ENCODE data around the gene PAIP1. TPM values are rescaled to one million over a fixed set of nuclear protein-coding genes. Genes with fewer than 3 reads are reported as not detected.
"Not testable (repeated sequence)": the region's sequence is repeated elsewhere in the genome, so short reads cannot be mapped to it uniquely, and the experiment has no call there.

PAIP1 gene, protein sequence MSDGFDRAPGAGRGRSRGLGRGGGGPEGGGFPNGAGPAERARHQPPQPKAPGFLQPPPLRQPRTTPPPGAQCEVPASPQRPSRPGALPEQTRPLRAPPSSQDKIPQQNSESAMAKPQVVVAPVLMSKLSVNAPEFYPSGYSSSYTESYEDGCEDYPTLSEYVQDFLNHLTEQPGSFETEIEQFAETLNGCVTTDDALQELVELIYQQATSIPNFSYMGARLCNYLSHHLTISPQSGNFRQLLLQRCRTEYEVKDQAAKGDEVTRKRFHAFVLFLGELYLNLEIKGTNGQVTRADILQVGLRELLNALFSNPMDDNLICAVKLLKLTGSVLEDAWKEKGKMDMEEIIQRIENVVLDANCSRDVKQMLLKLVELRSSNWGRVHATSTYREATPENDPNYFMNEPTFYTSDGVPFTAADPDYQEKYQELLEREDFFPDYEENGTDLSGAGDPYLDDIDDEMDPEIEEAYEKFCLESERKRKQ
- 160 and 162 TPM in 2 replicates for total RNA-seq (2014; rRNA removed; shearing (Covaris generic))

DNA sequence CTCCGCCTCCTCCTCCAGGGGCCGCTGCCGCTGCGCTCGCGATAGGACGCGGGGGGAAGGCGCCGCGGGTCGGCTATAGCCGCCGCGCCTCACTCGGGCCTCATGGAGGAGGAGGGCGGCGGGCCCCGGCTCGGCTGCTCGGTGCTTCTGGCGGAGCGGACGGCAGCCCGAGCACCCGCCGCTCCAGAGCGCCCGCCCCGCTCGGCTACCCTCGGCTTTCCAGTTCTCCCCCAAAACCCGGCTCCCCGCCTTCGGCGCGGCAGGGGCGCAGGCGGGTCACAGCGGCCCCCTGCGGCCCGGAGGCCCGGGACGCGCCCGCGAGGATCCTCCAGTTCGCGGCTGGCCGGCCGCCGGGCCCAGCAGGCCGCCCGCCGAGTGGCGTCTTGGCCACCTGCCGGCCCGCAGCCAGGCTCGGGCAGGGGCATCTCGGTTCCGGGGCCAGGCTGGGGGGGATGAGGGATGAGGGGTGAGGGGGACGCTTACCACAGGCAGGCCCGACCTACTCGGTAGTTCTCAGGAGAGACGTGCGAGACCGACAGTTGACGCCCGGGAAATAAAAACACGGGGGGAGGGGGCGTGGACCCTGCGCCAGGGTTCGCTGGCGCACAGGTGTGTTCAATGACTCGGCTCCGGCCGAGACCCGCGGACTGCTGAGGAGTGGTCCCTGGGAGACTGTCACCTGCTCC lies at the start of gene PAIP1:
Gene PAIP1, minus strand, starts transcription at position 221 of the 686 bp plus-strand sequence. CDS start 231 bp downstream, outside the sequence.
- Histone ChIP-seq H3K27ac (peak within 1 kb of the TSS; percentile 86), H3K4me1 (peaks cover 12% of the 10 kb centered on the region), H3K4me3 (peak within 1 kb of the TSS; percentile 96), H3K27me3 (no peaks in the 10 kb centered on the region), H3K36me3 (peaks cover 34% of the 10 kb centered on the region), H3K9me3 (replicated peaks) (no peaks in the 10 kb centered on the region)
- DNase-seq: peak; percentile 83 to 85

DNA sequence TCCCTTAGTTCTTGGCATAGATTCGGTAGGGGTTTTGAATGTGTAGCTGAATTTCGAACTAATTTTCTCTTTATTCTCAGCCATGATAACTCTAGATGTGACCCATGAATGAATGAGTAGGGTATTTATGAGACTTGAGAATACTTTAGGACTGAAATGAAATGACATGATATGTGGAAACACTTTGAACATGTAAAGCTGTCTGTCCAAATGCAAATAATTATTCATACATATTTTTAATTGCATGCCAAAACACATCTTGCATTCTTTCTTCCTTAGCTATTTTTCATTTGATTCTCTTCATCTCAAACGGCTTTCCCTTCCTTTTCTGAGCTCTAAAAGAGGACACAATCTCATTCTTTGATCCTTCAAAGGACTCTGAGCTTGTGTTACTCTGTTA lies 49.5 kb upstream of the PAIP1 start:
- no peaks in the 10 kb centered on the region for H3K4me1 ChIP-seq
- H3K27ac ChIP-seq: no peak overlapping the region
- H3K9me3 ChIP-seq (replicated peaks): no peaks in the 10 kb centered on the region
- no peak for DNase-seq
- no peak overlapping the region for H3K4me3 ChIP-seq
- no peaks in the 10 kb centered on the region for H3K27me3 ChIP-seq
- peaks cover 19% of the 10 kb centered on the region for H3K36me3 ChIP-seq

DNA sequence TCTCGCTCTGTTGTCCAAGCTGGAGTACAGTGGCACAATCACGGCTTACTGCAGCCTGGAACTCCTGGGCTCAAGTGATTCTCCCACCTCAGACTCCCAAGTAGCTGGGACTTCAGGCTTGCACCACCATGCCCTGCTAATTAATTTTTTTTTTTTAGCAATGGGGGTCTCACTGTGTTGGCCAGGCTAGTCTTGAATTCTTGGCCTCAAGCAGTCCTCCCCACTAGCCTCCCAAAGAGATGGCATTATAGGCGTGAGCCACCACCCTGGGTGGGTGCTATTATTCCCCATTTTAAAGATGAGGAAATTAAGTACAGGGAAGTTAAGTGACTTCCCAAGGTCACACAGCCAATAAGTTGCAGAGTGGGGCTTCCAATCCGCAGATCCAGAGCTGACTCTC lies 47.8 kb upstream of the PAIP1 start:
- H3K4me3 ChIP-seq: no peak overlapping the region
- H3K27me3 ChIP-seq: no peaks in the 10 kb centered on the region
- peaks cover 11% of the 10 kb centered on the region for H3K4me1 ChIP-seq
- no peak overlapping the region for H3K27ac ChIP-seq
- DNase-seq: no peak
- H3K36me3 ChIP-seq: peaks cover 7% of the 10 kb centered on the region
- H3K9me3 ChIP-seq (replicated peaks): no peaks in the 10 kb centered on the region

DNA sequence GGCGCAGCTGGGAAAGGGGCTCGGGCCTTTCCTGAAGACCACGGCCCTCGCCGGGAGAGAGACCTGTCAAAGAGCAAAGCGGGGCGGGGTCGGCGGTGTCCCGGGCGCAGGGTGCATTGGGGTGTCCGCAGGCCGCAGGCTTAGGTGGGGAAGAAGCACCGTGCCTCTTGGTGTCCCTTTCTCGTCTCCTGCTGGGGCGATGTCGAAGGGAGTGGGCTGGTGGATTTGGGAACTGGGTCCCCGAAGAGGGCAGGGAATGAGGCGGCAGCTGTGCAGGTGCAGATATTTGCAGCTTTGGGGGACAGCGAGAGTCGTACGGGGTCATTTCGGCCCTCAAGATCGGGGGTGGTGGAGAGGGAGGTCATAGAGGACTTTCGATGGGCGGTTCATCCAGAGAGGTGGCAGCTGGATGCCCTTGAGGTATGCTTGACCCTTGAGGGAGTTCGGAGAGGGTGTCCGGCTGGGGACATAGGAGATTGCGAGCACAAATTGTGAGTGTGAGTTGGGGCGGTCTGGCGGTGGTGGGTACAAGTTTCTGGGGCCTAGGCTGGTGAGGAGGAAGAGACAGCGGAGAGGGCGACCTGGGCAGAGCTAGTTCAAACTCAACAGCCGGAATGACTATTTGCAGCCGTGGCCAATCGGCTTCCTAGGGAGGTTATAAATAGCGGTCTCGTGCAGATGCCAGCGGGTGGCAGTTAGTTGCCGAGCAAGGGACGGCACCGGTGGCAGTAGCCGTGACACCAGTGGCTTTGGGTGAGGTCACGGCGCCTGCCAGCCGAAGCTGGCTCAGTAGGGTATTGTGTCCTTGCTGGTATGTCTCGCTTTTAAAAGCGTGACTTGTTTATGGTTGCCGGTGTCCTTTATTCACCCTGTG lies 46.7 kb upstream of the PAIP1 start:
- no peaks in the 10 kb centered on the region; the same call in none of the 2 replicates for H3K36me3 ChIP-seq
- H3K4me3 ChIP-seq: peak overlapping the region; percentile 90
- no peaks in the 10 kb centered on the region for H3K27me3 ChIP-seq
- peak; percentile 51 to 66 for DNase-seq
- H3K27ac ChIP-seq: peak overlapping the region; percentile 98
- peaks cover 15% of the 10 kb centered on the region for H3K4me1 ChIP-seq
- H3K9me3 ChIP-seq (replicated peaks): no peaks in the 10 kb centered on the region

DNA sequence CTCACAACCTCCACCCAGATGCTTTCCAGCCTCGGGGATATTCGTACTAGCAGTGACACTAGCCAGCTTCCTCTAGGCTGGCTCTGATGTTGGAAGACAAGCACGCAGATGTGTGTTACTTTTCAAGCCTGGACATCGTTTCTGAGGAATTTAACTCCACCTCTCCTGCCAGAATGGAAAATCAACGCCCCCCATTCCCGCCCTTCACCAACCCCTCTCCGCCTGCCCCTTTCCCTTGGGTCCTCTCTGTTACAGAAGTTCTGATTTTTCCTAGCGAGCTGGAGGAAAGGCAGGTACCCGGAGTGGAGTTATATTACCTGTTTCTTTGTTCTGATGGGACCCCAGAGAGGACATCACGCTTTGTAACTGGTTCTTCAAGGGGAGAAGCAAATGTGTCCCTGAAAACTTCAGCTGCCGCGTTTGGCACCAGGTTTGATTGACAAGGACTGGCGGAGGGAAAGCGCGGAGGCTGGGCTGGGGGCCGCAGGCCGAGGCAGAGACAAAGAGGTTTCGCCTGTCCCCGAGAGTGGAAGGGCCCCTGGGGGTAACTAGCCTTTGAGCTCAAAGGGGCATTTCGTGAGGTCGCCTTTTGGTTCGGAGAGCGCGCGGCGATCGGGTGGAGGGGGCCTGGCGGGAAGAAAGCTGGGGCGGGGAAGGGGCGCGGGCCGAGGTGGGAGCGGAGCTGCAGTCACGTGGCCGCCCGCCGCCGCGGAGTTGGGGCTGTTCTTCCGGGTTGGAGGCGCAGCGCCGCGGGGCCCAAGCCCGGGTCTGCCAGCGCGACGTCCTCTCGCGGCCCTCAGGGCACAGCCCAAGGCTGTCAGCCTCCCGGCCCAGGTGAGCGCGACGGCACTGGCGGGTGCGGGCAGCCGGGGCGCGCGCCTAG lies 45.8 kb upstream of the PAIP1 start, which contains the start of gene NNT:
Gene NNT, plus strand, starts transcription at position 720 of the 883 bp plus-strand sequence. CDS start 6,016 bp downstream, outside the sequence.
- DNase-seq: peak; percentile 86 to 88
- peak within 1 kb of the TSS; percentile 98 for H3K27ac ChIP-seq
- no peaks in the 10 kb centered on the region for H3K27me3 ChIP-seq
- peaks cover 2% of the 10 kb centered on the region for H3K36me3 ChIP-seq
- H3K9me3 ChIP-seq (replicated peaks): no peaks in the 10 kb centered on the region
- H3K4me1 ChIP-seq: peaks cover 15% of the 10 kb centered on the region
- H3K4me3 ChIP-seq: peak within 1 kb of the TSS; percentile 90

DNA sequence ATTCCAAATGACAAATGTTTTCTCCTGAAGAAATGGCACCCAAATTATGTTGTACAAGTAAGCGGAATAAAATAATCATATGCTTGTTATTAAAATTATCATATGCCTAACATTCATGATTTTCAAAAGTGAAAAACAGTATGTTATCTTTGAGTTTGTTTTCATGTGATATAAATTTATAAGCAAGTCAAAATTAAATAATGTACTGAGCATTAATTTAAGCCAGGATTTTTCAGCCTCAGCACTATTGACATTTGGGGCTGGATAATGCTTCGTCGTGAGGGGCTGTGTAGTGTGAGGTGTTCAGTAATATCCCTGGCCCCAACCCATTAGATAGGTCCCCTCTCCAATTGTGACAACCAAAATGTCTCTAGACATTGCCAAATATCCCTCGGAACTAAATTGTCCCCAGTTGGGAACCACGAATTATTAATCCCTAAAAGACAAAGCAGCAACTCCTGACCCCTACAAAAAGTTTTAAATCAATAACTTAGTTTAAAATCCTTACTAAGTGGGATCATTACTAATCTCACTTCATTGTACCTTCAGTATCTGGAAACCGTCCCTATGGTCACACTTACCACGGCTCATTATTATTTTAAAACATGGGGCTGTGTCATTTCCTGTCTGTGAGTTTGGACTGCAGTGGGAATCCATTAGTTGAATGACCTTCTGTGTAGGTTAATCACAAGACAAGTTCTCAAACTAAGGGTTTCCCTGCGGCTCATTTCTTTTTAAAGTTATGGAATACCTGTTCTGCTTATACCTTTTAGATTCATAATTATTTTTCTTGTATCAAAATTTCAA lies 44.8 kb upstream of the PAIP1 start:
- peak overlapping the region; percentile 98 for H3K27ac ChIP-seq
- peak overlapping the region; percentile 90 for H3K4me3 ChIP-seq

DNA sequence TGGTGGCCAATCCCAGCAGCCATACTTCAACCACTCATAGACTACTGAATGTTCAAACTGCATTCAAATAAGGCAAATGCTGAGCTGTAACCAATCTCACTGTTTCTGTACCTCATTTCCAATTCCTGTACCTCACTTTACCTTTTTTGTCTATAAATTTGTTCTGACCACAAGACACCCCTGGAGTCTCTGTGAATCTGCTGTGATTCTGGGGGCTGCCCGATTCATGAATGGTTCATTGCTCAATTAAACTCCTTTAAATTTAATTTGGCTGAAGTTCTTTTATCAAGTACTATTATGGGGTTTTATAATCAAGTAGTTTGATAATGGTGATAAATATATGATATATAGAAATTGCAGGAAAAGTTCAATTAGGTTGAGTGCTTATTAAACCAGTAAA lies 42.0 kb upstream of the PAIP1 start:
- not testable (repeated sequence) for H3K9me3 ChIP-seq (replicated peaks); H3K36me3 ChIP-seq; H3K27me3 ChIP-seq; H3K4me3 ChIP-seq; H3K27ac ChIP-seq; DNase-seq
- H3K4me1 ChIP-seq: peaks cover 15% of the 10 kb centered on the region

More for the DNA sequence above, 44.8 kb upstream of the PAIP1 start:
- H3K9me3 ChIP-seq (replicated peaks): no peaks in the 10 kb centered on the region
- peaks cover 15% of the 10 kb centered on the region for H3K4me1 ChIP-seq
- peak; percentile 35 to 75 for DNase-seq
- peaks cover 4% of the 10 kb centered on the region for H3K36me3 ChIP-seq
- no peaks in the 10 kb centered on the region for H3K27me3 ChIP-seq

DNA sequence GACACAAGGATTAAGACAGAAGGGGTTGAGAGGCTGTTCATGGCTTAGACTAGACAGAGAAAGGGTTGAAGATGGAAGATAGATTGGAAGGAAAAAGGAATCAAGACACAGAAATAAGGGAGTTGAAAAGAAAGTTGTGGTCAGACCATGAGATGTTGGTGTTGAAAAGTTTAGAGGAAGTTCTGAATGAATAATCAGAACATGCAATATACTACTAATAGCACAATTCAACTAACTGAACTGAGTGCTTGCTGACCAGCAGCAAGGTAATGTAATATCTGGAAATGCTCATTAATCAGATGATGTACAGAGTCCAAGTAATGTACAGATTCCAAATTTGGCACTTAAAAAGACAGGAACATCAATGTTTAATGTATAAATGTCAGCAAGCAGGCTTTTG lies 35.5 kb upstream of the PAIP1 start:
- H3K27me3 ChIP-seq: no peaks in the 10 kb centered on the region
- H3K9me3 ChIP-seq (replicated peaks): no peaks in the 10 kb centered on the region
- peaks cover 9% of the 10 kb centered on the region for H3K36me3 ChIP-seq
- no peak for DNase-seq
- no peak overlapping the region for H3K4me3 ChIP-seq
- no peak overlapping the region for H3K27ac ChIP-seq
- H3K4me1 ChIP-seq: no peaks in the 10 kb centered on the region

DNA sequence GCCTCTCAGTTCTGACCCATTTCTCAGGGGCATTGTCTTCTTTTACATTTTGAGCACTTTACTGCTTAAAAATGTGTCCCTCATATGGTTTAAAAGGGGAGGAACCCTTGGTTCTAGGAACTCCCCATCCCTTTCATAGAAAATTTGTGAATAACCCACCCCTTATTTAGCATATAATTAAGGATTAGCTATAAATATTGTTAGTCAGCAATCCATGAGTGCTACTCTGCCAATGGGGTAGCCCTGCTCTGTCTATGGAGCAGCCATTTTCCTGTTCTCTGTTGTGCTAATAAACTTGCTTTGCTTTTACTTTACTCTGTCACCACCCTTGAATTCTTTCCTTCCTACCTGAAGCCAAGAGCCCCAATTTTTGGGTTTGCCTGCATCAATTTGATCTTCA lies 33.8 kb upstream of the PAIP1 start:
- Histone ChIP-seq H3K27ac (no peak overlapping the region), H3K27me3 (no peaks in the 10 kb centered on the region), H3K4me1 (no peaks in the 10 kb centered on the region), H3K4me3 (no peak overlapping the region), H3K9me3 (replicated peaks) (no peaks in the 10 kb centered on the region), H3K36me3 (peaks cover 8% of the 10 kb centered on the region)
- DNase-seq: no peak

DNA sequence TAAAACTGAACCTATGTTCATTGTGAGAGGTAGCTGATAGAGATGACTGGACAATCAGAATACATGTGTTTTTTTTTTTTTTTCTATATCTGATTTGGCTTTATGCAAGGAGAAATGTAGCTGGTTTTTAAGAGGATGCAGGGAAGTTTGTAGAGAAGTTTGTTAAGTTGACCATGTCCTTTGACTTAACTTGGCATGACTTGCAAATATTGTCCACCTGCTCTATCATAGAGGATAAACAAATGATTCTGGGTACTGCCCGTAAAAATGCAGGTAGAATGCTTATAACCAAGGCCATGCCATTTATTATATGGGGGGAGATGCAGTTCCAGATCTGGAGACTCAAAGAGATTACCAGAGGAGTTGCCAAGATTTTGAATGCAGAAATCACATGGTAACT lies 32.4 kb upstream of the PAIP1 start:
- Histone ChIP-seq H3K4me1 (no peaks in the 10 kb centered on the region), H3K27me3 (no peaks in the 10 kb centered on the region), H3K9me3 (replicated peaks) (no peaks in the 10 kb centered on the region), H3K36me3 (peaks cover 13% of the 10 kb centered on the region), H3K27ac (no peak overlapping the region), H3K4me3 (no peak overlapping the region)
- DNase-seq: no peak

DNA sequence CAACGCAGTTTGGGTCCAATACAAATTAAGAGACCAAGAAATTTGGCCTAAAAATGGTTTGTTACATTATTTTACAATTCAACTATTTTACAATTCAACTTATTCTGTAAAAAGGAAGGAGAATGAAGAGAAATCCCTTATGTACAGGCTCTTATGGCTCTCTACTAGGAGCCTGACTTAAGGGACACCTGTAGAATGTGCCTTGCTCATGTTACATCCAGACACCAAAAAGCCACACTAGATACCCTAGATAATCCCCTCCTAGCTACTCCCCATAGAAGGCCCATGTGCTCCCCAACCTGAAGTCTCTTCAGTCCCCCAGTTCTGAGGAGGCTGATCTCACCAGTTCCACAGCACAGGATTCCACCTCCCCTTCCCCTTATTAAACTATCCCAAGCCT lies 32.0 kb upstream of the PAIP1 start:
- no peaks in the 10 kb centered on the region for H3K4me1 ChIP-seq
- no peak for DNase-seq
- H3K9me3 ChIP-seq (replicated peaks): no peaks in the 10 kb centered on the region

DNA sequence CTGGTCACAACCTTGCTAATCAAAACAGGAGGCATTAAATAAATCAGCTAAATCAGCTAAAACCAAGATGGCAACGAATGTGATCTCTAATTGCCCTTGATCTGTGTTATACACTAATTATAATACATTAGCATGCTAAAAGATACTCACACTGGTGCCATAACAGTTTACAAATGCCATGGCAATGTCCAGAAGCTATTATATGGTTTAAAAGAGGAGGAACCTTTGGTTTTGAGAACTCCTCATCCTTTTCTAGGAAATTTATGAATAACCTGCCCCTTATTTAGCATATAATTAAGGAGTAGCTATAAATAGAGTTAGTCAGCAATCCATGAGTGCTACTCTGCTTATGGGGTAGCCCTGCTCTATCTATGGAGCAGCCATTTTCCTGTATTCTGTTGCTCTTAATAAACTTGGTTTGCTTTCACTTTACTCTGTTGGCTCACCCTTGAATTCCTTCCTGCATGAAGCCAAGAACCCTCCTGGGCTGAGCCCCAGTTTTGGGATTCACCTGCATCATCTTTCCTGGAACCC lies 27.4 kb upstream of the PAIP1 start:
- Histone ChIP-seq H3K36me3 (peaks cover 13% of the 10 kb centered on the region; the same call in 1 of the 2 replicates), H3K9me3 (replicated peaks) (no peaks in the 10 kb centered on the region)

More for the DNA sequence above, 32.0 kb upstream of the PAIP1 start:
- H3K27ac ChIP-seq: no peak overlapping the region
- no peak overlapping the region for H3K4me3 ChIP-seq
- H3K36me3 ChIP-seq: peaks cover 15% of the 10 kb centered on the region
- H3K27me3 ChIP-seq: no peaks in the 10 kb centered on the region

DNA sequence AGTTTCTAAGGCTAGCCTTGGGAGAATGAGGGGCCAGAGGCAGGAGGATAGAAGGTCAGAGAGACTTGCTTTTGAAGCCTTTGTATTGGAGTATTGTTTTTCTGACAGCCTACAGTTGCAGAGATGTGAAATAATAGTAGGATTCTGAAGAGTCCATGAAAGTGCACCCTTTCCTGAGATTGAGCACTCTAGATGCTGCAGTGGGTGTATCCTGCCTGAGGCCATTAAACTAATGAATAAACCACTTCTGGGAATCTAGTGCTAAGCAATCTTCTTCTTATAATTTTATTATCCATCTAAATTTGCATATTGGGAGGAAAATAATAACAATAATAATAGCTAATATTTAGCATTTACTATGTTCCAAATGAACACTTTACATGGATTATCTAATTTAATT lies 26.8 kb upstream of the PAIP1 start:
- no peaks in the 10 kb centered on the region for H3K4me1 ChIP-seq
- H3K36me3 ChIP-seq: peaks cover 15% of the 10 kb centered on the region; the same call in 1 of the 2 replicates
- no peak overlapping the region for H3K27ac ChIP-seq
- no peaks in the 10 kb centered on the region for H3K9me3 ChIP-seq (replicated peaks)
- DNase-seq: no peak
- H3K27me3 ChIP-seq: no peaks in the 10 kb centered on the region
- H3K4me3 ChIP-seq: no peak overlapping the region

More for the DNA sequence above, 27.4 kb upstream of the PAIP1 start:
- no peak for DNase-seq
- no peaks in the 10 kb centered on the region for H3K27me3 ChIP-seq
- no peaks in the 10 kb centered on the region for H3K4me1 ChIP-seq
- H3K27ac ChIP-seq: no peak overlapping the region
- no peak overlapping the region for H3K4me3 ChIP-seq

All from SJCRH30 (cell line).